Islet precursor cell (in vitro differentiated cells): Measurements from ENCODE around the gene ESPN.
A peak's percentile ranks its signal among the peaks of the same experiment; 100 is the strongest.

Source experiments
- DNase-seq: peaks from one replicate; pipeline ENCODE4 v3.0.0-alpha.2; 2018

Gene ESPN

GRCh38 chr1:6467744-6468688, 43.4 kb downstream of the ESPN start:
- no peak for DNase-seq

GRCh38 chr1:6468729-6469461, 44.3 kb downstream of the ESPN start:
- no peak for DNase-seq

- DNase-seq = no peak
These were observed 45.8 kb downstream of the ESPN start for GRCh38 chr1:6470132-6471085.

GRCh38 chr1:6471086-6471969, 46.8 kb downstream of the ESPN start:
- peak; percentile 75 for DNase-seq

- no peak for DNase-seq
These were observed 47.4 kb downstream of the ESPN start for GRCh38 chr1:6471970-6472368.

GRCh38 chr1:6472391-6472790, 47.8 kb downstream of the ESPN start:
- DNase-seq = no peak

GRCh38 chr1:6473156-6473555, 48.6 kb downstream of the ESPN start:
- no peak for DNase-seq

GRCh38 chr1:6473974-6474814, 49.6 kb downstream of the ESPN start:
- no peak for DNase-seq

- no peak for DNase-seq
These were observed 50.3 kb downstream of the ESPN start for GRCh38 chr1:6474815-6475282.

GRCh38 chr1:6475381-6476133, 51.0 kb downstream of the ESPN start:
- peak; percentile 84 for DNase-seq

- DNase-seq = no peak
These were observed 51.9 kb downstream of the ESPN start for GRCh38 chr1:6476483-6476882.

GRCh38 chr1:6477039-6477820, 52.7 kb downstream of the ESPN start:
- DNase-seq = peak; percentile 81

GRCh38 chr1:6481820-6482219, 57.2 kb downstream of the ESPN start:
- DNase-seq = no peak

- no peak for DNase-seq
These were observed 58.6 kb downstream of the ESPN start for GRCh38 chr1:6483017-6483760.

- DNase-seq = no peak
These were observed 59.2 kb downstream of the ESPN start for GRCh38 chr1:6483761-6484117.

GRCh38 chr1:6484826-6485167, 60.2 kb downstream of the ESPN start:
- DNase-seq = no peak

GRCh38 chr1:6485168-6486101, 60.9 kb downstream of the ESPN start:
- no peak for DNase-seq
